Measurements from ENCODE around the gene ITPR2. TPM values are rescaled to one million over a fixed set of nuclear protein-coding genes. Genes with fewer than 3 reads are reported as not detected.

The ITPR2 gene
- total RNA-seq, 3 donors from 2014 or later: 33.3 to 60.8 (median 54.0) TPM

DNA sequence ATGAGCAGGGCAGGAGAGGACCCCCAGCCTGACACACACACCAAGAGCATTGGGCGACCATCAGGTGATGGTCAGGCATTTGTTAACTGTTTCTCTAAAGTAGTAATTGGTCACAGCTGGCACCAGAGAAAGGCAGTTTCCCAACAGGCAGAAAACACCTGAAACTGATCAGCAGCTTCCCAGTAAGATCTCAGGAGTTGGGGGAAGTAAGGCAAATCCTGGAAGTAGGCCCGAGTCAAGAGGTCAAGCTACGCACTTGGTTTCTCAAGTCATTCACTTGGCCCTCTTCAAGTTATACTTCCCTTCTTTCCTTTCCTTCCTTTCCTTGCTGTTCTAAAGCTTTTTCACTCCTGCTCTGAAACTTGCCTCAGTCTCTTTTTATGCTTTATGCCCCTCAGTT, 501.9 kb downstream of the ITPR2 start:
- no peak for DNase-seq
- intact Hi-C loops (cut with DNase I, micrococcal nuclease): no loop called here
- ATAC-seq: no peak
- H3K4me1 ChIP-seq (ENCODE audit: low read depth): no peaks in the 10 kb centered on the region
- no peaks in the 10 kb centered on the region for H3K9me3 ChIP-seq
- TF ChIP-seq, protein P1, sequence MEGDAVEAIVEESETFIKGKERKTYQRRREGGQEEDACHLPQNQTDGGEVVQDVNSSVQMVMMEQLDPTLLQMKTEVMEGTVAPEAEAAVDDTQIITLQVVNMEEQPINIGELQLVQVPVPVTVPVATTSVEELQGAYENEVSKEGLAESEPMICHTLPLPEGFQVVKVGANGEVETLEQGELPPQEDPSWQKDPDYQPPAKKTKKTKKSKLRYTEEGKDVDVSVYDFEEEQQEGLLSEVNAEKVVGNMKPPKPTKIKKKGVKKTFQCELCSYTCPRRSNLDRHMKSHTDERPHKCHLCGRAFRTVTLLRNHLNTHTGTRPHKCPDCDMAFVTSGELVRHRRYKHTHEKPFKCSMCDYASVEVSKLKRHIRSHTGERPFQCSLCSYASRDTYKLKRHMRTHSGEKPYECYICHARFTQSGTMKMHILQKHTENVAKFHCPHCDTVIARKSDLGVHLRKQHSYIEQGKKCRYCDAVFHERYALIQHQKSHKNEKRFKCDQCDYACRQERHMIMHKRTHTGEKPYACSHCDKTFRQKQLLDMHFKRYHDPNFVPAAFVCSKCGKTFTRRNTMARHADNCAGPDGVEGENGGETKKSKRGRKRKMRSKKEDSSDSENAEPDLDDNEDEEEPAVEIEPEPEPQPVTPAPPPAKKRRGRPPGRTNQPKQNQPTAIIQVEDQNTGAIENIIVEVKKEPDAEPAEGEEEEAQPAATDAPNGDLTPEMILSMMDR (IDR thresholded peaks at IDR 0.05): no peak
- no peak overlapping the region for H3K4me3 ChIP-seq
- H3K36me3 ChIP-seq (ENCODE audit: low read depth): no peaks in the 10 kb centered on the region

DNA sequence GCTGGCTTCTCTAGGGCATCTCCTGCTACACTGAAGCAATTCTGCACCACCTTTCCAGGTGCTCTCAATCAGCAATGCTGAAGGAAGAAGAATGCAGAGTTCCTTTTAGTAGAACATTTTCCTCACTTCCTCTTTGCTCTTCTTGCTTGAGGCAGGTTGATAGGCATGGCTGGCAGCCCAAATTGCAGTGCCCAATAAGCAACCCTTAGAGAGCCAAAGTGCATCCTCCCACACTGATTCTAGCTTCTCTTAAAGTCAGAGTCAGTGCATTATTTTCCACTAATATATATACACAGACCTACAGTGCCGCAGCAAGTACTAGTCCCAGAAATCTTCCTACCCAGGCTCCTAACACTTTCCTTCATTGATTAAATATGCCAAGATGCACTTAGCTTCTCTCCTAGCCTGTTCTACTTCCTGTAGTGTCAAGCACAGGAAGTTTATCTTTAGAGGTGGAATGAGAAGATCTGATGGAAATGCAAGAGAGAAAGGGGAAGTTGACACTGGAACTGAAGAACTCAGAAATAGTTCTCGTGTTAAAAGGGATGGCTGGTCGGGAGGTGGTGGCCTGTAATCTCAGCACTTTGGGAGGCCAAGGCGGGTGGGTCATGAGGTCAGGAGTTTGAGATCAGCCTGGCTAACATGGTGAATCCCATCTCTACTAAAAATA, 504.9 kb downstream of the ITPR2 start:
- intact Hi-C loops (cut with DNase I, micrococcal nuclease): no loop called here
- ATAC-seq (peak; percentile 31), DNase-seq (no peak)
- H3K4me3 ChIP-seq: no peak overlapping the region
- H3K9me3 ChIP-seq: no peaks in the 10 kb centered on the region
- H3K4me1 ChIP-seq (ENCODE audit: low read depth): no peaks in the 10 kb centered on the region
- TF ChIP-seq, protein P1 (IDR thresholded peaks at IDR 0.05): no peak
- no peaks in the 10 kb centered on the region for H3K36me3 ChIP-seq (ENCODE audit: low read depth)

DNA sequence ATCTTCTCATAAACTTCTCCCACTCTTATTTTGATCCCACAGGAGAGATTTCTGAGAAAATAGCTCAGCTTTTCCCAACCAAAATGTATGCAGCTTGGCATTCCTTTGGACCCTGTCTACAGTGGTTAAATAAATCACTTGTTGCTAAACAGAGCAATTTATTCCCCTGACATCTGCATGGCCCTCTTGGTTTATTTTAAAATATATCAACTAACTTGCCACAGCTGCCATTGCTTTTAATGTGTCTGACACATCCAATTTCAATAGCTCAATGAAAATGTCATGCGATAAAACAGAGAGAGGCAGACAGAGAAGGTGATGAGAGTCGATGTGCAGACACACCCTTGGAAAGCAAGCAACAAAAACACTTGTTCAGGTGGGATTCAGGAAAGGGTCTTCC, 509.3 kb downstream of the ITPR2 start:
- H3K9me3 ChIP-seq: no peaks in the 10 kb centered on the region
- no peaks in the 10 kb centered on the region for H3K4me1 ChIP-seq (ENCODE audit: low read depth)
- DNase-seq (no peak), ATAC-seq (no peak)
- TF ChIP-seq, protein P1 (IDR thresholded peaks at IDR 0.05): no peak
- H3K4me3 ChIP-seq: no peak overlapping the region
- intact Hi-C loops (cut with DNase I, micrococcal nuclease): no loop called here
- no peaks in the 10 kb centered on the region for H3K36me3 ChIP-seq (ENCODE audit: low read depth)

DNA sequence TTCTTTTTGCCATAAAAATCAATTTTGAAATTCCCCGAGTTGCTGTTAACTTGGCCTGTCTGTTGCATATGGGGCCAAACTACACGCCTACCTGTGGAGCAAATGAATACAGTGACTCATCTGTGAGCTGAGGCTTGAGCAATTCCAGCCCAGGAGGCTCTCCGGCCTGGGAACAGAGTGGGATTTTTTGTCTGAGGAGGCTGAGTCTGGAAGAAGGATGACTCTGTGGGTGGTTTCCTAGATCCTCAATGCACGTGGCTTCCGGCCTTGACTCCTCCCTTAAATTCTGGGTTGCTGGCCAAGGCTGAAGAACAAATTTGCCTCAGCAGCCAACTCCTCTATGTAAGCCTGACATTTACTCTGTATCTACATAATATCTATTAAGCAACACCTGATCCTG, 513.5 kb downstream of the ITPR2 start:
- ATAC-seq: no peak
- TF ChIP-seq, protein P1 (IDR thresholded peaks at IDR 0.05): no peak
- intact Hi-C loops (cut with DNase I, micrococcal nuclease): no loop called here
- DNase-seq: peak in 1 of 3 donors; percentile 19
- no peaks in the 10 kb centered on the region for H3K9me3 ChIP-seq
- no peak overlapping the region for H3K4me3 ChIP-seq
- H3K4me1 ChIP-seq (ENCODE audit: low read depth): no peaks in the 10 kb centered on the region
- H3K36me3 ChIP-seq (ENCODE audit: low read depth): no peaks in the 10 kb centered on the region

DNA sequence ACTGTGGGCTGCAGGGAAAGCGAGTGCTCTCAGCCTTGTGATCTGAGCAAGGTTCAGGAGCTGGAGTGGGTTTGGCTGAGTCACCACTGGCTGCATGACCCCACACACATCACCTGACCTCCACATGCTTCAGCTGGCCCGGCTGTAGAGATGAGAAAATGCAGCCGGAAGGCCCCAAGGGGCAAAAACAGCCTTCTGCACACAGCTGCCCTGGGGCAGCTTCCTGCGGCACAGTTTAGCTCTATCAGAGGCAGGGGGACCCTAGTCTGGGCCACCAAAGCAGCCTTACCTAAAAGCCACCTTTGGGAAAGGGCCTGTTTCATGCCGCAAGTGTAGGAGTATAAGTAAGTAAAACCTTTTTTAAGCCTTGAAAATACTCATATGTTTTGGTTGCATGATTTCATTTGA, 514.3 kb downstream of the ITPR2 start:
- TF ChIP-seq, protein P1 (IDR thresholded peaks at IDR 0.05): no peak
- intact Hi-C loops (cut with DNase I, micrococcal nuclease): no loop called here
- DNase-seq: peak; percentile 14 to 57 (median 27)
- H3K36me3 ChIP-seq (ENCODE audit: low read depth): no peaks in the 10 kb centered on the region
- H3K4me1 ChIP-seq (ENCODE audit: low read depth): no peaks in the 10 kb centered on the region
- no peaks in the 10 kb centered on the region for H3K9me3 ChIP-seq
- H3K4me3 ChIP-seq: no peak overlapping the region
- ATAC-seq: peak; percentile 59

Measured in mucosa of descending colon (tissue), 3 donors.